Endothelial cell of hepatic sinusoid (primary cell): ENCODE data around the gene WDPCP.
"Not testable (repeated sequence)": the region's sequence is repeated elsewhere in the genome, so short reads cannot be mapped to it uniquely, and the experiment has no call there.

ENCODE experiments used
- in situ Hi-C: cut with HindIII; loops from 2 replicates; pipeline ENCODE4 v1.10.0; 2017; ENCODE audit warnings: low sequenced_read_pairs

The WDPCP gene

GRCh38 chr2:63588385-63589147 is at the start of gene WDPCP, which contains the start of gene MDH1:
Gene WDPCP, minus strand, starts transcription at chr2:63588477. Its CDS starts 206 bp downstream, at chr2:63588271.
Gene MDH1, plus strand, starts transcription at chr2:63588963. Its CDS starts 81 bp downstream, at chr2:63589044.
- in situ Hi-C loops: no loop called here

- in situ Hi-C loops: no loop called here
Observed at GRCh38 chr2:63632382-63632781, 44.1 kb upstream of the WDPCP start.

- in situ Hi-C loops: no loop called here
Observed at GRCh38 chr2:63631501-63631900, 43.2 kb upstream of the WDPCP start.

GRCh38 chr2:63628403-63628942 is 40.2 kb upstream of the WDPCP start:
- in situ Hi-C loops: no loop called here

- in situ Hi-C loops: no loop called here
Observed at GRCh38 chr2:63627866-63628265, 39.6 kb upstream of the WDPCP start.

- in situ Hi-C loops: not testable (repeated sequence)
Observed at GRCh38 chr2:63623763-63624162, 35.5 kb upstream of the WDPCP start.

GRCh38 chr2:63622751-63623150 is 34.5 kb upstream of the WDPCP start:
- in situ Hi-C loops: no loop called here

GRCh38 chr2:63619328-63619727 is 31.1 kb upstream of the WDPCP start:
- in situ Hi-C loops: no loop called here

GRCh38 chr2:63617366-63617765 is 29.1 kb upstream of the WDPCP start:
- in situ Hi-C loops: no loop called here

- in situ Hi-C loops: no loop called here
Observed at GRCh38 chr2:63614983-63615945, 27.0 kb upstream of the WDPCP start.

GRCh38 chr2:63614448-63614968 is 26.2 kb upstream of the WDPCP start:
- in situ Hi-C loops: no loop called here

- in situ Hi-C loops: no loop called here
Observed at GRCh38 chr2:63613391-63613901, 25.2 kb upstream of the WDPCP start.

GRCh38 chr2:63610525-63610924 is 22.2 kb upstream of the WDPCP start:
- in situ Hi-C loops: no loop called here

- in situ Hi-C loops: not testable (repeated sequence)
Observed at GRCh38 chr2:63608865-63609264, 20.6 kb upstream of the WDPCP start.

GRCh38 chr2:63604666-63605065 is 16.4 kb upstream of the WDPCP start:
- in situ Hi-C loops: no loop called here

GRCh38 chr2:63600881-63601460 is 12.7 kb upstream of the WDPCP start:
- in situ Hi-C loops: no loop called here

GRCh38 chr2:63598981-63599380 is 10.7 kb upstream of the WDPCP start:
- in situ Hi-C loops: no loop called here

GRCh38 chr2:63596401-63596883 is 8.2 kb upstream of the WDPCP start:
- in situ Hi-C loops: no loop called here

- in situ Hi-C loops: no loop called here
Observed at GRCh38 chr2:63594660-63595059, 6.4 kb upstream of the WDPCP start.

- in situ Hi-C loops: no loop called here
Observed at GRCh38 chr2:63591566-63592175, 3.4 kb upstream of the WDPCP start.
